HG02973 (cell line): ENCODE measurements around the gene NHLRC4.

Experiments used
- ATAC-seq: cut with Tn5 transposase; IDR thresholded peaks from one replicate; pipeline ENCODE4 v1.9.1; 2021; ENCODE audit warnings: moderate library complexity; ENCODE audit not compliant: unreplicated experiment

Gene NHLRC4

DNA sequence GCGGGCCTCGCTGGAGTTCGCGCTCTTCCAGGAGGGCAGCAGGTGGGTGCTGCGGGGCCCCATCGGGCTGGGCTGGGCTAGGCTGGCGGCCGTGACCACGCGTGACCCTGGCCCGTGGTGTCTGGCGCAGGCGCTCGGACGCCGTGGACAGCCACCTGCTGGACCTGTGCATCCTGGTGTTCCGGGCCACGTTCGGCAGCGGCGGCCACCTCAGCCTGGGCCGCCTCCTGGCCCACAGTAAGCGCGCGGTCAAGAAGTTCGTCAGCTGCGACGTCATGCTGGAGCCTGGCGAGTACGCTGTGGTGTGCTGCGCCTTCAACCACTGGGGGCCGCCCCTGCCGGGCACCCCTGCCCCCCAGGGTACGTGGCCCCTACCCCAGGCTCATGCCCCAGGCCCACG is 14.6 kb upstream of the NHLRC4 start:
- no peak for ATAC-seq

DNA sequence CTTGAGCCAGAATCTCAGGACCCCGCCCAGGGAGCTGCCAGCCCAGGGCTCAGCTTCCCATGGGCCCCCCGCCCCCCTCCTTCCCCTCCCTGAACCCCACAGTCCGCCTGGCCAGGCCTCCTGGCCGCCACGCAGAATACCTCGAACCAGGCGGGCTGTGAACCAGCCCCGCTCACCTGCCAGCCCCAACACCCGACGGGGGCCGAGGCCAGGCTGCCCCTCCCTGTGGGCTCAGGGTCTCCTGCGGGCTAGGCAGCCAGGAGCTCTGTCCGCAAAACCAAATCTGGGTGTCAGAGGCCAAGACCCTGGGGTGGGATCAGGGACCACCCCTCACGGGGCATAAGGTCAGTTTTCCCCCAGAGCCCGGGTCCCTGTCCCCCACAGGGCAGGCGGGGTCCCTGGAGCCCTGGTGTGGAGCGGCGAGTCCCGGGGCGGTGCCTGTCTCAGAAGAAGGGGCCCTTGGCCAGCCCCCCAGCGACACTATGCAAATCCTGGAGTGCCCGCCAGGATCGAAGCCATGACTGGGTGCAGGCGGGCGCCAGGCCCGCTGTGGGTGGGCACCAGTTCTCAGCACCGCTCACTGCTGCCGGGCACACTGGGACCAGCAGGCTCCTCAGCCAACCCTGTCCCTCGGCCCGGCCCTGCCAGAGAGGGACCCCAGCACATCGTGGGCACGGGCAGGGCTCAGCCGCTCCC is 13.1 kb upstream of the NHLRC4 start:
- ATAC-seq, result no peak

DNA sequence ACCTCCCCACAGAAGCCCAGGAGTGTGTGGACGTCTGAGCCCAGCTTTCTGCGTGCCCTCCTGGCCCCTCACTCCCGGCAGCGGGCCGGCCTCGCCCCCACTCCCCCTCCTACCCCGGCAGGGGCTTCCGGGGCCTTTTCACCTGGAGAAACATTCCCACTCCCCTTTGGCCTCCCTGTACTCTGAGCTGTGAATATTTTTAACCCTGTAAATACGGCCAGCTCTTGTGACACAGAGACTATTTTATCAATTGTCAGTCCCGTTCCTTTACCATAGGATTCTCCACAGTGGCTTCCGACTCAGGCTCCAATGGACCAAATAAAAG is 12.5 kb upstream of the NHLRC4 start:
- ATAC-seq, result no peak

DNA sequence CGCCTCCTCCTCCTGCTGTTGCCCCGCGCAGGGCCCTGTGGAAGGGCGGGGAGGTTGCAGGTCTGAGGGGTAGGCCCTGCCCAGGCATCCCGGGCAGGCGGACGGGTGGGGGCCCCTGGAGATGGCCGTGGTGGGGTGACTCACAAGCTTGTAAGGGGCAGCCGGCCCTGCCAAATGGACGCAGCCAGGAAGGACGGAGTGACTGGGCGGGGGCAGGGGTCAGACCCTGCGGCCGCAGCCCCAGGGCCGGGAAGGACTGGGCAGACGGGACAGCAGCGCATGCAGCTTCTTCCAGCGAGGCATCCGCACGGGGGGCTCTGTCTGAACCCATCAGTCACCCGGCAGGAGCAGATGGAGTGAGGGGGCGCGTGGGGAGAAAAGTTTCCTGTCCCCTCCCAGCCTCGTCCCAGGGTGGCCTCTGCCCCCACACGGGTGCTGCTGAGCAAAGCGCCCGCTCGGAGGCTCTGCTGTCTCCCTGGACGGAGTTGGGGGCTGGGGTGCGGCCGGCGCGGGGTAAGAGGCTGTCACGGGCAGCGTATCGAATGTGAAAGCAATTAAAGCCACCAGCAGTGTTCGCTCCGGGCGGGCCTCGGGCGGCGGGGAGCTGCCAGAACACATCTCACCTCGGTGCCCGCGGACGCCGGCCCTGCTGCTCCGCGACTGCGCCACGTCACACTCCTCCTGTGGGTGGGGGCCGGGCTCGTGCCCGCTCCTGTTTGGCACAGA is 12.0 kb upstream of the NHLRC4 start:
- no peak for ATAC-seq

DNA sequence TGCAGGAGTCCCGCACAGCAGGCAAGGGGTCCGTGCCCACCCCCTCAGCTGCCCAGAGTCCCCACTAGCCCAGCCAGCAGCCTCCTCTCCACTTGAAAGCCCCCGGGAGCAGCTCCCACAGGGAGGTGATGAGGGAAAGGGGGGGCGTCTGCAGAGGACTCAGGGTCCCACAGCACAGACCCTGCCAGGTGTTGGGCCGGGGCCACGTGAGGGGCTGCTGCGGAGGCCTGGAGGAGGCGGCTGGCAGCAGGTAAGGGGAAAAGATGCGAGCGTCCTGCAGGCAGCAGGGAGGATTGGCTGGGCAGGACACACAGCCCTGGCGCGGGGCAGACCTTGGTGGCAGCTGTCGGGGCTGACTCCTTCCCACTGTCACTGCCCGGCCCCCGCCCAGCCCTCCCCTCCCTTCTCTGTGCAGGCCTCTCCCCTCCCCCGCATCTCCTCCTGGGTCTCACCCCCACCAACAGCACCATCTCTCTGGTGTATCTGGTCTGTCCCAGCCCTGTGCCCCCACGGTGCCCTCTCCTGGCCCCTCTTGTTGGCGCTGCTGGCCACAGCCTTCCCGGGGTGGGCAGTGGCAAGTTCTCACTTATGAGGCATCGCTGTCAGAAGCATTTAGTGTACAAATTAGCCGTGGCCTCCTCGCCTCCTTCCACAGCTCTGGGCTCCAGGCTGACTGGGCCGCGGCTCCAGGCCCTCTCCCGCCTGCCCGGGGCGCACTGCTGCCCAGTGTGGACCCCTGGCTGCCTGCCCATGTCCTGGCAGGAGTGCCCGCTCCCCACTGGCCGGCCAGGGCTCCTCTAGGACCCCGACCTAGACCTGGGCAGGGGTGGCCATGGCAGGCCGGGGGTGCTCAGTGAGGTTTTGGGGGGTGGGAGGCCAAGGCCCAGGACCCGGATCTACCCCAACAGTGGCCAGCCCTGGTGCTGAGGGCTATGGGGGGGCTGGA is 11.0 kb upstream of the NHLRC4 start:
- ATAC-seq, result no peak

DNA sequence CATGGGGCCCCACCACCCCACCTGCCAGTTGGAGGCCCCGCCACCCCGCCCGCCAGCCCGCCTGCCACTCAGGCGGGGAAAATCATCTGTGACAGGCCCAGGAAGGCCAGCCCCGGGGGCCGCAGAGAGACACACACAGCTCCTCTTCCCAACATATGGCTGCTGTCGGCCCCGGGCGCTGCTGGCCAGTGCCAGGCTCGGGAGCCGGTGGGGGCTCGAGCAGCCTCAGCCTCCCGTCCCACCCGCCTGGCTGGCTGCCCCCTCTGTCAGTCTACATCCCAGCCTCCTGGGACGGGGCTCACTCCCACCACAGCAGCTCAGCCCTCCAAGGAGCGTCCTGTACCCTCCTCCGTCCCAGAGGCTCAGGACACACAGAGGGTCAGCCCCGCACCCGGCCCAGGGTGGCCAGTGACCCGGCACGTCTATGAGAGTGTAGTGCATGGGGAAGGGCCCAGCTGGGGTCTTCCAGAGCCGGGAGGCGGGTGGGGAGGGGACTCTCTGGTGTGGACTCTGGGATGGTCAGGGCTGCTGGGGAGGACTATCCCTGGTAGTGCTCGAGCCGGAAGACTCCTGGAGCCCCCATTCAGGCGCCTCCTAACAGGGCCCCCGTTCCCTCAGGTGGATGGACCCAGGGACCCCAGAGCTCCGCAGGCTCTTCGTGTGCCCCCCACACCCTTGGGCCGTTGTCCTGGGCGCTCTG is 10.2 kb upstream of the NHLRC4 start:
- ATAC-seq, result no peak

DNA sequence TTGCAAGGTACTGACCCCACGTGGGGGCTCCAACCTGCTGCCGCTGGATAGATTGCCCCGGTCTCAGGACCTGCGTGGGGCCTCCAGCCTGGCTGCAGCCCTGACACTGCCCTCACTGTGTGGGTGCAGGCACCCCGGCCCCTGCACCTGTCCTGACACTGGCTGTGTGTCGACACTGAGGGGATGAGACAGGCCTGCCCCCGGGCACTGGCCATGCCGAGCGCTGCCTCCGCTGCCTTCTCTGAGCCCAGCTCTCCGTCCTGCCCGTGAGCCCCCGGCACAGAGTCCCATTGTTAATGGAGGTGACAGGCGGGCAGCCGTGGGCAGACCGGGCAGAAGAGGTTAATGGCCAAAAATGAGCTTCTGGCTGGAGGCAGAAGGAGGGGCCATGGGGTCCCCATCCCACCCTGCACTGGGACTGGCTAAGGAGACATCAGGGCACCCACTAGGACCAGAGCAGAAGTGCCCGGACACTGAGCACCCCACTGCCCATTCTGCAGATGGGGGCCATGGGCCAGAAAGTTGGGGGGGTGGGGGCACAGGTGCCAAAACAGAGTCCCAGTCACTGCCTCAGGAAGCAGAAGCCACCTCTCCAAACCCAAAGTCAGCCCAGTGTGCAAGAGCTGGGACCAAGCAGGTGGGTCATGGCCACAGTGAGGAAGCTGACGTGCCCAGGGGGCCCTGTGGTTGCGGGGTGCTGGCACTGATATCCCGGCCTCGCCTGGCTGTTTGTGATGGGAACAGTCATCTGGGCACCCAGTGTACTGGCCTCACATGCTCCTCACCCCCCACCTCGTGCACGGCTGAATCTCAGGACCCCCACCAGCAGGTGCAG is 9.1 kb upstream of the NHLRC4 start:
- ATAC-seq, result no peak

DNA sequence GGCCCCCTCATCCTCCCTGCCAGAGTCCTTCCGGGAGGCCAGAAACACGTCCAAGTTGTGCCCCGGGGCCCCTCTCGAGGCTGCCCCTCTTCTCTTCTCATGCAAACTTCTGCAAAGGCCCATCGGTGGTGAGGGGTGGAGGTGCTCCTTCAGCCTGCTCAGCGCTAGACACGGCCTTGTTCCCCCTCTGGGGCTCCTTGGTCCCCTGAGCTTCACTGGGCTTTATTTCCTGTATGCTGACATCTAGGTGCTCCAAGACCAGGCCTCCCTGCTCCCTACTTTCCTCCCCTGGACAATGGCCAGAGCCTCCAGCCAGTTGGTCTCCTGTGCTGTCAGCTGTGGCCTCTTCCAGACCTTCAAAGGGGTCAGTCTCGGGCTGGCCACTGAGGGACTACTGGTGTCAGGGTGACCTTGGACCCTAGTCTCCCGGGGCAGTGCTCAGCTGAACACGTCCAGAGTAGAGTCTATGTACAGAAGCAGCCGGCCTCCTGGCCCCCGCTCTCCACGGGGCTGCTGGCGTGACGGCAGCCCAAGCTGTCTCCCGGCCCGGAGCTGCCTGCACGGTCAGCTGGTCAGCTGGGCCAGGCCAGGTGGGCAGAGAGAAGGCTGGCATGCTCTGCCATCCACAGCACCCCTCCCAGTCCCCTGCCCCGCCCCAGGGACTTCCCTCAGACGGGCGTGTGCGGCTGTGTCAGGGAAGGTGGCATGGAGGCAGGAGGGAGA is 8.3 kb upstream of the NHLRC4 start:
- no peak for ATAC-seq

DNA sequence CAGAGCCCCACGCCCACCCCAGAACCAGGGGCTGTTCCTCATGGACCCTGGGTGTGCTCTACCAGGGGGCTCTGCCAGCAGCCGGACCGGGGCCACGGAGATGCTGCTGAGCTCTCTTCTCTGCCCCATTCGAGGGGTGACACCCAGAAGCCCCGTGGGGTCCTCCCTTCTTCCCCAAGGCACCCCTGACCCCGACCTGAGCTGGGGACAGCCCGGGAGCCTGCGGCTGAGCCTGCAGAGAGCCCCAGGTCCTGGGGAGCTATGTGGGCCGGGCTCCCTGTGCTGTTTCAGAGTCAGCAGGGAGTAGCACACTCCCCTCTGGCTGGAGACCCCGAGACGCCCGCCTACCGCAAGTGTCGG is 7.8 kb upstream of the NHLRC4 start:
- ATAC-seq, result no peak

DNA sequence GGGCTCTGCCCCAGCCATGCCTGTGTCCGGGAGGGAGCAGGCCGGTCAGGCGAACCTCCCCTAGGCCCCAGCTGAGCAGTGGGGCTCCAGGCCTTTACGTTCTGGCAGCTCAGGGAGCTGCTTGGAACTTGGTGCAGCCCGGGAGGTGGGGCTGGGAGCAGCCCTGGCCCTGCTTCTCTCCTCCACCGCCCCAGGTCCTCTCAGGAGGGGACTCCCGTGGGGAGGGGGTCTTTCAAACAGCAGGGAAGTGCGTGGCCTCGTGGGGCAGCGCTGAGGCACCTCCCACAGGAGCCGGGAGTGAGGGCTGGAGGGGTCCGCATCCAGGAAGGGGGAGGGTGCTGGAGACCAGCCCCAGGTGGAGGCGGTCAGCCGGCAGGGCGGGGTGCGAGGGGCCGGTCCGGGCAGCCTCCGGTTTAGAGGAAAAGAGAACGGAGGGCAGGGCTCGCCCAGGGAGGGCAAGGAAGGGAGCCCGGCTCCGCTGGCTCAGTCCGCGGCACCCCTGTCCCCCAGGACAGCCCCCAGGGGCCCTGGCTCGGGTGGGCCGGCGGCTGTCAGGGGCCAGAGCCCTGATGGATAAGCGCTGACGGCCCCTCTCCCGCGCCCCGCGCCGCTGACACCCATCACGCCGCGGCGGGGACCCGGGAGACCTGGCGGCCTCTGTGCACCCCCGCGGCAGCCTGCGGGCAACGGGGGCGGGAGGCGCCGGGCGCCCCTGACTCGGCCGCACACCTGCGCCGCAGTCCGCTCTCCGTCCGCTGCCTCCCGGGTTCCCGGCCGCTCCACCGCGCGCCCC is 7.2 kb upstream of the NHLRC4 start:
- ATAC-seq, result no peak

DNA sequence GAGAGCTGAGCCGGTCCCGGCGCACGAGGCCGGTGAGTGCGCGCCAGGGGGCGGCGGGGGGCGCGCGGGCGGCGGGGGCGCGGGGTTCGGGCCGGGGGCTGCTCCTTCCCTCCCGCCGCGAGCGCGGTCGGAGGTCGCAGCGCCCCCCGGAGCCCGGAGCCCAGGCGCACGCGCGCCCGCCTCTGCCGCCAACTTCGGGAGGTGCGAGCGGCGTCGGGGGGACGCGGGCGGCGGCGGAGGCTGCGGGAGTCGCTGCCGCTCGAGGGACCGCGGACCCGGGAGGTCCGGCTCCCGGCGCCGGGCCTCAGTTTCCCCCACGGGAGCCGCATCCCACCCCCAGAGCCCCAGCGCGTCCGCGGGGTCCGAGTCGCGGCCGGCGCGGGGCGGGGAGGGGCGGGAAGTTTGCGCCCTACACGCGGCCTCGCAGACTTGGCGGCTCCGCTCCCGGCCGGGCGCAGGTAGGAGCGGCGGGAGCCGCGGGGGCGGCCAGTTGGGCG is 6.6 kb upstream of the NHLRC4 start, which contains the start of gene PRR35:
PRR35 (plus strand) TSS at position 191 of the 497 bp plus-strand sequence. CDS start 2,901 bp downstream, outside the sequence.
- no peak for ATAC-seq

DNA sequence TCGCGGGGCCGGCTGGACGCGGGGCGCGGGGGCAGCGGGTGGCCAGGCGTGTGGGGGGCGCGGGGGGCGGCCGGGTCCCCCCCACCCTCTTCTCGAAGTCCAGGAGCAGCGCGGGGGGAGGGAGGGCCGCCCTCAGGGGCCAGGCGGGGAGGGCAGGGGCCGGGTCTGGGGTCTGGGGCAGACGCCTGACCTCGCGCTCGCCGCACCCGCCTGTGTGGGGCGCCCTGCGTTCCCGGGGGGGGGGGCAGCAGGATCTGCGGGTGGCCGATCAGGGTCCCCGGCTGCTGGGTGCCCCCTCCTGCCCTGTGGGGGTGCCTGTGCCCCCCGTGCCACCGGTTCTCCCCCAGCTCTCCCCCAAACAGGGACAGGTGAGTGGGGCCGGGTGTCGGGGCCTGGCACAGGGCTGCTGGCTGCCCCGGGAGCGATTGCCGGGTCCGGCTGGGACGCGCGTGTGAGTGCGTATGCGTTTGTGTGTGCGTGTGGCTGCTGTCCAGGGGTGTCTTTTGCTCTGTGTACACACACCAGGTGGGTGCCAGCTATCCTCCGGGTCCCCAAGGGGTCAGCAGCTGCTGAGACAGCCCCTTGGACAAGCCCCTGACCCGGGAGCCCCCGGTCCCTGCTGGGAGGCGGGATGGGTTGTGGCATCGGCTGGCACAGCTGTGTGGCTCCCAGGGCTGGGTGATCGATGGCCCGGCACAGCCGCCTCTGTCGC is 5.9 kb upstream of the NHLRC4 start:
- ATAC-seq, result no peak

DNA sequence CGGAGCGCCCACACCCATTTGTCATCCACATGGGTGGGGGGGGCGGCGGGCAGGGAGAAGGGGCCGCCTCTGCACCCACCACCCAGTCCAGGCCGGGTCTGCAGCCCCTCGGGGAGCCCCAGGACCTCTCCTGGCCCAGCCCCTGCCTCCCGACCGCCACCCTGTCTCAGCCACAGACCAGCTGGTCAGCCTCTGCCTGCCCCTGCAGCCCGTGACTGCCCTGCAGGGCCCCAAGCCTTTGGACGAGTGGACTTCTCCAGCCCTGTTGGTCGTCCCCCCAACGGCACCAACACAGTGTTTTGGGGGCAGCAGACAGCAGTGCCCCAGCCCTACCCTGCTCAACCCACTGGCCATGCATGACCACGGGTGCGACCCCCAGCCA is 5.4 kb upstream of the NHLRC4 start:
- ATAC-seq, result no peak

DNA sequence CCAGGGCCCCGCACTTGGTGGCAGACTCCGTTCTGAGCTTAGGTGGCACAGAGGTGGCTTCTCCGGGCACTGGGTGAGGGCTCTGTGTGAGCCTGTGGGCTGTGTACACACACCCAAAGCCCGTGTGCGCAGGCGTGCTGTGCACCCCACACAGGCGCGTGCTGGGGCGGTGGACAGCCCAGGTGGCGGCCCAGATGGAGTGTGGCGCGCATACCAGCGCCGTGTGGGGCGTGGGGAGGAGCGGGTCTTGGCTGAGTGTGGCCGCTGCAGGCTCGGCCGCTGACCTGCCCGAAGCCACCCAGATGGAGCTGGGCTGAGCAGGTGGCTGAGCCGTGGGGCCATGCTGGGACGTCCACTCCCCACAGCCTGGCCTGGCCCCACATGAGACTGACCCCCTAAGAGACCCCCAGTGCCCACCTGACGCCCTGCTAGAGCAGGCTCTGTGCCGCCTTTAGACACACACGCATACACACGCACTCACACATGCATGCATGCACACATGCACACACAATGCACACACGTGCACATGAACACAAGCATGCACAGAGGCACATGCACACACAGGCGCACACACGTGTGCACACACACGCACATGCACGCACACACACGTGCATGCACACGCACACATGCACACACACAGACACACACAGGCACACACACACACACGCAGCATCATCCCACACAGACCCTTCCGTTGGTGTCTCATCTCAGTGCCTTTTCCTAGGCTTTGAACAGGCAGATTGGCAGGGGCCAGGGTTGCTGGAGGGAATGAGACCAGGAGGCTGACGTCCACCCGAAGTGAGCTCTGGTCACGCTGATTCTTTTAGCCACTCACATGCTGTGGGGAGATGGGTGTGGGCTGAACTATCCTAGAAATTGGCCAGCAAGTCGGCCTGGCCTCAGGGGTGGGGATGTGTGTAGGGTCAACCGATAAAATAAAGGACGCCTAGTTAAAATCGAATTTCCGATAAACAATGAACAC is 4.6 kb upstream of the NHLRC4 start:
- ATAC-seq, result no peak

DNA sequence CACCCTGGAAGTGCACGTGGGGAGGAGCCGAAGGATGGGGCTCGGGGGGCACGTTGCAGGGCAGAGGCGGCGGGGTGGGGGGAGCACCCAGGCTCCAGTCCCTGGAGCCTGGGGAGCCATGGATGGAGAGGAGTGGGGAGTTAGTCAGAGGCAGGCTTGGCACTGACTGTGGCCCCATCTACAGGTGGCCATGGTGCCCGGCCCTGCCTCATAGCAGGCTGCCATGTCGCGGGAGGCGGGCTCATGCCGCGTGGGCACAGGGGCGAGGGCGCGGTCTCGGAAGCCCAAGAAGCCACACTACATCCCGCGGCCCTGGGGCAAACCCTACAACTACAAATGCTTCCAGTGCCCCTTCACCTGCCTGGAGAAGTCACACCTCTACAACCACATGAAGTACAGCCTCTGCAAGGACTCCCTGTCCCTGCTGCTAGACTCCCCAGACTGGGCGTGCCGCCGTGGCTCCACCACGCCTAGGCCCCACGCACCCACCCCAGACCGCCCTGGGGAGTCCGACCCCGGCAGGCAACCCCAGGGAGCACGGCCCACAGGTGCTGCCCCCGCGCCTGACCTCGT is 3.6 kb upstream of the NHLRC4 start:
- ATAC-seq, result no peak

DNA sequence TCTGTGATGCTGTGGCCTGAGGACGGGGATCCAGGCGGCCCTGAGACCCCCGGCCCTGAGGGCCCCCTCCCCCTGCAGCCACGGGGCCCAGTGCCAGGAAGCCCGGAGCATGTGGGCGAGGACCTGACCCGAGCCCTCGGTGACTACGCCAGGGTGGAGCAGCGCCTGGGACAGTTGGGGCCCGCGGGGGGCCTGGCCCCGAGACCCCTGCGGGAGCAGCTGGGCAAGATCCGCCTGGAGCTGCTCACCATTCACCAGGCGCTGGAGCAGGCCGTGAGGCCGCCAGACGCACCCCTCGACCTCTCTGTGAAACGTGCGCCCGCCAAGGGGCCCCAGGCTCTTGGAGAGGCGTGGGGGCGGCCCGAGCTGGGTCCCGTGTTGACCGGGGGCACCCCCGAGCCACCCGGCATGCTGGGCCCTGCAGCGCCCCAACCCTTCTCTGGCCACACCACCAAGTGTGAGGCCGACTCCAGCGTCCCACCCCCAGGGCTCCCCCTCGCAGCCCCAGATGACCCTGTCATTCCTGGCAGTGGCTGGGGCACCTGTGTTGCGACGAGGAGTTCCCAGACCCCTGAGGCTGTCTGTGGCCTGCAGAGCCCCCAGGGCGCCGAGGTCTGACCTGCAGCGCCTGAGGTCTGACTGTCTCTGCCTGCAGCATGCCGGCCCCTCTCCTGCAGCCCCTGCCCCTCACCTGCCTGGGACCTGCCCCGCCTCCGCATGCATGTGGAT is 2.0 kb upstream of the NHLRC4 start:
- ATAC-seq, result no peak
